ENCODE data around the gene RNF44.
A peak's percentile ranks its signal among the peaks of the same experiment; 100 is the strongest.

RNF44 gene

GRCh38 chr5:176536902-176537553 is at the start of gene RNF44:
RNF44 (minus strand) TSS chr5:176537402; CDS start chr5:176532472, 4,930 bp downstream.
- peak; percentile 98 for DNase-seq

GRCh38 chr5:176583076-176583475 is 45.9 kb upstream of the RNF44 start:
- no peak for DNase-seq

DNA sequence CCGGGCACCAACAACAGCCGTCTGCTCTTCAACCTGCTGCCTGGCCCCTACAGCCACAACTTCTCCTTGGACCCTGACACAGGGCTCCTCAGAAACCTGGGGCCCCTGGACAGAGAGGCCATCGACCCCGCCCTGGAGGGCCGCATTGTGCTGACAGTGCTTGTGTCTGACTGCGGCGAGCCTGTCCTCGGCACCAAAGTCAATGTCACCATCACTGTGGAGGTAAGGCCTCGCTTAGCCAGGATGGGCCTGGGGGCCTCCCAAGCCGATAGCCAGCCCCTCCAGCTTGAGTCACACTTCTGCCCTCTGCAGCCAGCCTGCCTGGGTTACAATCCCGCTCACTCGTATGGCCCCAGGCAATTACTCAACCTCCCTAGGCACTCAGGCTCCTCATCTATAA is 44.2 kb upstream of the RNF44 start:
- DNase-seq, result no peak

- DNase-seq, result no peak
These were observed 42.1 kb upstream of the RNF44 start for GRCh38 chr5:176579323-176579722.

DNA sequence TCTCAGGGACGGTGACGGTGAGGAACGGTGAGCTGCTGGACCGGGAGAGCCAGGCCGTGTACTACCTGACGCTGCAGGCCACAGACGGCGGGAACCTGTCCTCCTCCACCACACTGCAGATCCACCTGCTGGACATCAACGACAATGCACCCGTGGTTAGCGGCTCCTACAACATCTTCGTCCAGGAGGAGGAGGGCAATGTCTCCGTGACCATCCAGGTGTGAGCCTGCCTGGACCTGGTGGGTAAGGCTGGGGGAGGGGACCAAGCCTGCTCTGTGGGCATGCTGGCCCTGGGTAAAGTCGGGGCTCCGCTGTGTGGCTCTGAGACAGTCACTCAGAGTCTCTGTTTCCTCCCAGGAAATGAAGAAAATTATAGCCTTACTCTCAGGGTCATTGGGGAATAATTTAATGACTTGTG is 41.2 kb upstream of the RNF44 start:
- no peak for DNase-seq

DNA sequence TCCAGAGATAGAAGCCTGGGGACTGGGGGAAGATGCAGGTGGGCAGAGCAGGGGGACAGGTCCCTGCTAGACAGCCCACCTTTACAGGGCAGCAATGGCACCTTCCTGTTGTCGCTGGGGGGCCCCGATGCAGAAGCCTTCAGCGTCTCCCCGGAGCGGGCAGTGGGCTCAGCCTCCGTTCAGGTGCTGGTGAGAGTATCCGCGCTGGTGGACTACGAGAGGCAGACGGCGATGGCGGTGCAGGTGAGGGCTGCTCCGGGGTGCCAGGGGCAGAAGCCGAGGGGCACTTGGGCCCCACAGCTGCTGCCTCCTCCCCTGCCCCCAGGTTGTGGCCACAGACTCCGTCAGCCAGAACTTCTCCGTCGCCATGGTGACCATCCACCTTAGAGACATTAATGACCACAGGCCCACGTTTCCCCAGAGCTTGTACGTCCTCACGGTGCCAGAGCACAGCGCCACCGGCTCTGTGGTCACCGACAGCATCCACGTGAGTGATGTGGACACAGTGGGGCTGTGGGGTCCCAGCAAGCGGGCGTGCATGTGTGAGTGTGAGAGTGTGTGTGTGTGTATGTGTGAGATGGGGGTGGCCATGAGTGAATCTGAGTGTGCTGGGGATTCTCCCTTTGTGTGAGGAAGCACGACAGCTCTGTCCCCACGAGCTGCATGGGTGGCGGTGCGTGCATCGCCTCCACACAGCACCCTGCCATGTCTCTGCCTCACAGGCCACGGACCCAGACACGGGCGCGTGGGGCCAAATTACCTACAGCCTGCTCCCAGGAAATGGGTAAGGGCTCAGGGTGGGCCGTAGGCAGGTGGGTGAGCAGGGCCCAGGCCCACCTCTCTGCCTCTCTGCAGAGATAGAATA is 40.3 kb upstream of the RNF44 start:
- no peak for DNase-seq

DNA sequence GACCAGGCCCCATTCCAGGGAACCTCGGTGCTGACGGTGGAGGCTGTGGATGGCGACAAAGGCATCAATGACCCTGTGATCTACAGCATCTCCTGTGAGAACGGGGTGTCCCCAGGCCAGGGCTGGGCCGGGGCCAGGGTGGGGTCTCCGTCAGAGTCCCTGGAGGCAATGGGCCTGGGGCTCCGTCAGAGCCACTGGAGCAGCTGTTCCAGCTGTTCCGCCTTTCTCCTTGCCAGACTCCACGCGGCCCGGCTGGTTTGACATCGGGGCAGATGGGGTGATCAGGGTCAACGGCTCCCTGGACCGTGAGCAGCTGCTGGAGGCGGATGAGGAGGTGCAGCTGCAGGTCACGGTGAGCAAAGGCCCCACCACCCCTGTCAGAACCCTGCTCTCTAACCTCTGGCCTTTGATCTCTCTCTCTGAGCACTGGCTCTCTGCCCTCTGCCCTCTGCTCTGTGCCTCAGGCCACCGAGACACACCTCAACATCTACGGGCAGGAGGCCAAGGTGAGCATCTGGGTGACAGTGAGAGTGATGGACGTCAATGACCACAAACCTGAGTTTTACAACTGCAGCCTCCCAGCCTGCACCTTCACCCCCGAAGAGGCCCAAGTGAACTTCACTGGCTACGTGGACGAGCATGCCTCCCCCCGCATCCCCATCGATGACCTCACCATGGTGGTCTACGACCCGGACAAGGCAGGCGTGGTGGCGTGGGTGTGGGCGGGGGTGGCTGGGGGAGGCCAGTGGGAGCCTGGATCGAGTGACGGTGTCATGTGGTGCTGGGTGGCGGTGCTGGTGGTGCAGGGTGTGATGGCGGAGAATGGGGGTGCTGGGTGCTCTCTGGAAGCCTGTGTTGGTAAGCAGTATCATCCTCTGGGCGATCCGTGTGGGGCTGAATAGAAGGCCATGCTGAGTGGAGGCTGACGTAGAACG is 38.6 kb upstream of the RNF44 start:
- no peak for DNase-seq

DNA sequence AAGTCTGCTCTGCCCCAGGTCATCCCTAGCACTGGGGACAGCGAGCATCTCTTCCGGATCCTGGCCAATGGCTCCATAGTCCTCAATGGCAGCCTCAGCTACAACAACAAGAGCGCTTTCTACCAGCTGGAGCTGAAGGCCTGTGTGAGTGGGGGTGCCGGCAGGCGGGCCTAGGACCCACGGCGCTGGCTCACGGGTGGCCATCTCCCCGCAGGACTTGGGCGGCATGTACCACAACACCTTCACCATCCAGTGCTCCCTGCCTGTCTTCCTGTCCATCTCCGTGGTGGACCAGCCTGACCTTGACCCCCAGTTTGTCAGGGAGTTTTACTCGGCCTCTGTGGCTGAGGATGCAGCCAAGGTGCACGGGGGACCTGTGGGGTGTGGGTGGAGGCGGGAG is 37.9 kb upstream of the RNF44 start:
- no peak for DNase-seq

GRCh38 chr5:176574297-176574591 is 37.0 kb upstream of the RNF44 start:
- no peak for DNase-seq

- DNase-seq, result peak; percentile 73
These were observed 36.5 kb upstream of the RNF44 start for GRCh38 chr5:176573564-176574296.

GRCh38 chr5:176570044-176570443 is 32.8 kb upstream of the RNF44 start:
- DNase-seq, result no peak

DNA sequence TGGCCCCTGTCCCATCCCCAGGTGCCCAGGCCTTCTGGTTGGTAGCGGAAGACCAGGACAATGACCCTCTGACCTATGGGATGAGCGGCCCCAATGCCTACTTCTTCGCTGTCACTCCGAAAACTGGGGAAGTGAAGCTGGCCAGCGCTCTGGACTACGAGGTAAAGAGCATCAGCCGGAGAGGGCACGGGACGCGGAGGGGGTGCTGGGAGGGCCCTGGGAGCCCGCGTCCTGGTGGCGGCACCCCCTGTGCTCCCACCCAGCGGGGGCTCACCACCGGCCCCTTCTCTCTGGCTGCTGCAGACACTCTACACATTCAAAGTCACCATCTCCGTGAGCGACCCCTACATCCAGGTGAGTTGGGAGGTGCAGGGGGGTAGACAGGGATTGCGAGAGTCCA is 31.5 kb upstream of the RNF44 start:
- DNase-seq, result no peak

DNA sequence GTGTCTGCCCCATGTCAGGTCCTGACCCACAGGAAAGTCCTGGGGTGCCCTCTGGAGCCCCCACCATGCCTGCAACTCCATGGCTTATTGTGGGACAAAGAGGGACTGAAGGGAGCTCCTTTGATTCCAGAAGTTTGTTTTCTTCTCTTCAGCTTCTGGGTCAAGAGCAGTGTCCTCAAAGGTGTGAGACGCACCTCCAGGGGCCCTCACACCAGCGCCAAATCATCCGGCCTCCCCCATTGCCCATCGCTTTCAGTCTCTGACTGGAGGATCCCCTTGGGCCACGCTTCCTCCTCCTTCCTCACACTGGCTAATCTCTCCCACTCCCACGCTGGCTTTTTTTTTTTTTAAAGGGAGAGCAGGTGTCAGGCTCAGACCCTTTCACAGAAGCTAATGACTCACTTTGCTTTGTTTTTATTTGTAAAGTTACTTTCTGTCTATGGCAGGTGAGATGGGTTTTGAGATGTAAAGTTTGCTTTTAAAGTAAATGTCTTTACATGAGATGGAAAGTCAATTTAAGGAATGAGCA is 28.6 kb upstream of the RNF44 start:
- DNase-seq, result no peak

DNA sequence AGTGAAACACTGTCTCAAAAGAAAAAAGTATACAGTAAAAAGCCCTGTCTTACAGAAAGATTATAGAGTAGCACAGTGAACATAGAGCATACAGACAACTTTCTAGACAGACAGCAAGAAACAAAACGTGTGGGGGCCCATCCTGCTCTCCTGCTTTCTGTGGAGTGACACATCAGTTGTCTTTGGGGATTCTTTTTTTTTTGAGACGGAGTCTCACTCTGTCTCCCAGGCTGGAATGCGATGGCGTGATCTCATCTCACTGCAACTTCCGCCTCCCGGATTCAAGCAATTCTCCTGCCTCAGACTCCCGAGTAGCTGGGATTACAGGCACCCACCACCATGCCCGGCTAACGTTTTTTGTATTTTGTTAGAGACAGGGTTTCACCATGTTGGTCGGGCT is 26.8 kb upstream of the RNF44 start:
- DNase-seq, result no peak

GRCh38 chr5:176562189-176562588 is 25.0 kb upstream of the RNF44 start:
- no peak for DNase-seq

- no peak for DNase-seq
These were observed 24.1 kb upstream of the RNF44 start for GRCh38 chr5:176561259-176561658.

GRCh38 chr5:176560364-176560763 is 23.2 kb upstream of the RNF44 start:
- no peak for DNase-seq

DNA sequence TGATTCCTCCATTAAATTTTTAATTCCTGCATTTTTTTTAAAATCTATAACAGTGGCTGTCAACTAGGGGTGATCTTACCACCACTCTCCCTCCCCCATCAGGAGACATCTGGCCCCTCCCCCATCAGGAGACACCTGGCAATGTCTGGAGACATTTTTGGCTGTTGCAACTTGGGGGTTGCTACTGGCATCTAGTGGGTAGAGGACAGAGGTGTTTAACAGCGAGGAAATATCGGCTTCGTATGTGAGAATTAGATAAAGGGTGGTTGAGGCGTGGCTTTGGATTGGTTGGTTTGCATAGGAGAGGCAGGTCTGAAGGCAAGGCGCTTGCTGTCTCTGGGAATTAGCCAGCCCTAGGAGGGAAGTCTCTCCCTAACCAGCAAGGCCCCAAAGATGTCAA is 22.5 kb upstream of the RNF44 start:
- peak; percentile 37 for DNase-seq

DNA sequence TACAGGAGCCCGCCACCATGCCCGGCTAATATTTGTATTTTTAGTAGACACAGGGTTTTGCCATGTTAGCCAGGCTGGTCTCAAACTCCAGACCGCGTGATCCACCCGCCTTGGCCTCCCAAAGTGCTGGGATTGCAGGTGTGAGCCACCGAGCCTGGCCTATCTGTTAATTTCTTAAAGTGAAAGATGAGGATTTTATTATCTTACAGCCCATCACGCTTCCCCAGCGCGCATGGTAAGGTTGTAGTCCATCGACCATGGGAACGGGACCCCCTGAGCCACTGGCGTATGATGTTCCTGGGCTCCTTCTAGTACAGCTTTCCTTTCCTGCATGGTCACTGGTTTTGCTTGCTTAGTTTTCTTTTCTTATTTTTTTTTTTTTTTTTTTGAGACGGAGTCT is 20.6 kb upstream of the RNF44 start:
- no peak for DNase-seq

- DNase-seq, result no peak
These were observed 16.3 kb upstream of the RNF44 start for GRCh38 chr5:176553260-176554085.

- no peak for DNase-seq
These were observed 15.2 kb upstream of the RNF44 start for GRCh38 chr5:176552332-176552869.
